K562 (cell line): ENCODE results near the gene SLC35E3. TPM values are rescaled to one million over a fixed set of nuclear protein-coding genes. Genes with fewer than 3 reads are reported as not detected.

ENCODE experiments used
- ATAC-seq: fragments of 200-7000 bp; cut with Tn5 transposase; 3 replicates; pipeline ENCODE4 v1.9.1; 2020; ENCODE audit warnings: moderate library complexity
- BruUV-seq: library from RNA; stranded (reverse); fragments of 400-500 nt; replicated peaks from 2 replicates; lab custom pipeline; 2021; lab: Mats Ljungman, UMichigan
- CTCF ChIA-PET: fragments of 300-600 bp; formaldehyde crosslinking; extraction: SDS; loops from one replicate; lab custom pipeline; 2021; ENCODE audit warnings: low intra/inter-chr PET ratio; lab: Yijun Ruan, JAX
- POLR2A ChIA-PET: fragments of 300-600, 350-650 bp; sonication (Branson Sonifier 250); formaldehyde crosslinking; extraction: SDS; loops from one replicate; lab custom pipeline; 2021; ENCODE audit warnings: antibody characterized with exemption, inconsistent platforms; lab: Yijun Ruan, JAX
- DNase-seq, 4 experiments: peaks; one replicate each; pipeline versions ENCODE4 v3.0.0 to v3.0.0-alpha.2; 2011 to 2018; ENCODE audit warnings: low spot score in 3 of 4, mixed read lengths in 3 of 4; ENCODE audit errors: extremely low read depth in 1 of 4
- FAIRE-seq: peaks from 2 replicates; lab custom pipeline; 2011; peaks lifted over from hg19 to GRCh38; lab: Jason Lieb, UNC
- H2AFZ ChIP-seq: 2 replicates; pipeline ENCODE4 v1.6.0; 2011; ENCODE audit warnings: low read depth, low read length, control low read depth, inconsistent platforms
- H3K27ac ChIP-seq: fragments of 200-600 bp; 3 replicates; pipeline ENCODE4 v1.8.0; 2011; ENCODE audit warnings: low read depth, mild to moderate bottlenecking, control low read depth, inconsistent platforms, low read length, moderate library complexity, mixed read lengths; ENCODE audit errors: extremely low read depth
- H3K27me3 ChIP-seq, 2 experiments: fragments of 300-600 bp in 1 of 2; 2 replicates in 1 of 2; 3 replicates in 1 of 2; pipeline versions ENCODE4 v1.6.0 to v1.8.0; 2011; ENCODE audit warnings: inconsistent platforms in 2 of 2, low read length in 2 of 2, mild to moderate bottlenecking in 1 of 2, mixed read lengths in 1 of 2, moderate library complexity in 1 of 2; ENCODE audit not compliant: control insufficient read depth in 2 of 2, insufficient read depth in 2 of 2
- H3K36me3 ChIP-seq: fragments of 300-600 bp; 3 replicates; pipeline ENCODE4 v1.8.0; 2011; ENCODE audit warnings: mild to moderate bottlenecking, low read length, inconsistent platforms; ENCODE audit not compliant: control insufficient read depth, insufficient read depth
- H3K4me1 ChIP-seq, 2 experiments: fragments of 200-600 bp in 1 of 2; replicated peaks in 1 of 2; 2 replicates in 1 of 2; 3 replicates in 1 of 2; pipeline versions ENCODE4 v1.5.1 to v1.8.0; 2011; ENCODE audit warnings: inconsistent platforms in 2 of 2, low read length in 2 of 2, mild to moderate bottlenecking in 1 of 2, mixed read lengths in 1 of 2, moderate library complexity in 1 of 2; ENCODE audit not compliant: control insufficient read depth in 2 of 2, insufficient read depth in 2 of 2
- H3K4me2 ChIP-seq: 2 replicates; pipeline ENCODE4 v1.6.1; 2011; ENCODE audit warnings: low read length, control low read depth, inconsistent platforms, mixed read lengths; ENCODE audit not compliant: insufficient read depth
- H3K4me3 ChIP-seq: fragments of 200-600 bp; sonication (generic), shearing (Covaris generic); 2 replicates; pipeline ENCODE4 v1.5.1; 2016; ENCODE audit warnings: control low read depth, inconsistent platforms
- H3K79me2 ChIP-seq: fragments of 200-600 bp; 3 replicates; pipeline ENCODE4 v1.8.0; 2011; ENCODE audit warnings: low read length, inconsistent platforms; ENCODE audit not compliant: control insufficient read depth, insufficient read depth
- H3K9ac ChIP-seq, 2 experiments: 2 replicates each; pipeline versions ENCODE4 v1.6.0 to v1.6.1; 2011; ENCODE audit warnings: low read depth in 2 of 2, low read length in 2 of 2, control low read depth in 1 of 2, inconsistent platforms in 1 of 2, mild to moderate bottlenecking in 1 of 2, mixed read lengths in 1 of 2; ENCODE audit not compliant: insufficient read depth in 1 of 2
- H3K9me1 ChIP-seq: one replicate; pipeline ENCODE4 v1.6.0; 2011; ENCODE audit warnings: inconsistent platforms, mild to moderate bottlenecking, low read length, moderate library complexity; ENCODE audit not compliant: control insufficient read depth, insufficient read depth
- H3K9me3 ChIP-seq: replicated peaks from 2 replicates; pipeline ENCODE4 v1.5.1; 2011; ENCODE audit warnings: low read depth, low read length, inconsistent platforms; ENCODE audit not compliant: control insufficient read depth, insufficient read depth
- H4K20me1 ChIP-seq: replicated peaks from 2 replicates; pipeline ENCODE4 v1.6.1; 2011; ENCODE audit warnings: low read length, inconsistent platforms, mixed read lengths; ENCODE audit not compliant: control insufficient read depth, insufficient read depth
- CCAR2 ChIP-seq: fragments of 200-400 bp; formaldehyde crosslinking; IDR thresholded peaks from 2 replicates; pipeline ENCODE4 v1.6.1; 2017; ENCODE audit warnings: mild to moderate bottlenecking, low read depth, low read length
- FOXA1 ChIP-seq: fragments of 450-650 bp; IDR thresholded peaks from 2 replicates; pipeline ENCODE4 v1.6.1; 2016; ENCODE audit warnings: mild to moderate bottlenecking, borderline replicate concordance
- HMG20A ChIP-seq: fragments of 450-650 bp; formaldehyde crosslinking; conservative IDR thresholded peaks from 2 replicates; pipeline ENCODE4 v1.4.0; 2020; ENCODE audit warnings: mild to moderate bottlenecking, mixed read lengths
- NCOA2 ChIP-seq, 2 experiments: fragments of 450-650 bp; IDR thresholded peaks; 2 replicates each; pipeline ENCODE4 v1.6.1; 2018; ENCODE audit warnings: mild to moderate bottlenecking in 2 of 2, moderate library complexity in 1 of 2; ENCODE audit not compliant: partially characterized antibody in 2 of 2
- NFE2 ChIP-seq: IDR thresholded peaks from 2 replicates; pipeline ENCODE4 v1.6.1; 2014; ENCODE audit warnings: antibody characterized with exemption, low read depth
- POLR2H ChIP-seq: IDR thresholded peaks from 2 replicates; pipeline ENCODE4 v1.6.1; 2016; ENCODE audit warnings: missing genetic modification characterization, low read depth, mild to moderate bottlenecking, control low read depth, missing compliant biosample characterization, moderate library complexity
- TEAD2 ChIP-seq: fragments of 450-650 bp; IDR thresholded peaks from 2 replicates; pipeline ENCODE4 v1.6.1; 2016; ENCODE audit warnings: missing genetic modification characterization, control low read depth, missing compliant biosample characterization
- ZNF197 ChIP-seq: fragments of 200-800 bp; sonication (Bioruptor generic); IDR thresholded peaks from 2 replicates; pipeline ENCODE4 v1.6.1; 2016; ENCODE audit warnings: low read depth, missing genetic modification characterization, missing compliant biosample characterization
- ZNF592 ChIP-seq: fragments of 450-650 bp; IDR thresholded peaks from 2 replicates; pipeline ENCODE4 v1.6.1; 2017; ENCODE audit warnings: antibody characterized with exemption, mild to moderate bottlenecking
- ZNF766 ChIP-seq: fragments of 200-800 bp; sonication (Bioruptor generic); conservative IDR thresholded peaks from 2 replicates; pipeline ENCODE4 v1.6.1; 2016; ENCODE audit warnings: missing genetic modification characterization, missing compliant biosample characterization
- WGBS: fragments of 100-300 bp; shearing (Covaris generic); methylation state at CpG from one replicate; pipeline ENCODE4 v1.1.6; 2016; ENCODE audit warnings: low coverage, mixed read lengths; ENCODE audit not compliant: insufficient coverage; ENCODE audit errors: missing lambda C conversion rate; 5-methylcytosine and 5-hydroxymethylcytosine counted together
- in situ Hi-C: fragments of 300-500 bp; cut with MboI; formaldehyde crosslinking; loops from 4 replicates; pipeline ENCODE4 v1.15.0; 2018; ENCODE audit warnings: inconsistent platforms, mixed read lengths
- intact Hi-C: fragments of 100-400 bp; cut with micrococcal nuclease; formaldehyde crosslinking; loops from 2 replicates; pipeline ENCODE4 v1.14.2; 2022
- polyA plus RNA-seq, 8 experiments: library from polyadenylated mRNA; depleted of rRNA in 4 of 8; stranded (reverse) in 5 of 8; unstranded in 3 of 8; fragments of >200 nt; fragmentation: Nextera tagmentation in 2 of 8; fragmentation: Illumina TruSeq in 1 of 8; extraction: Ambion mirVana in 2 of 8; extraction: Trizol in 1 of 8; gene quantifications; 2 replicates each; pipeline versions ENCODE4 v1.2.1 to v1.2.3, GENCODE V29; 2011 to 2014; ENCODE audit warnings: inconsistent platforms in 1 of 8, missing spikeins in 1 of 8
- total RNA-seq, 7 experiments: library from RNA; depleted of rRNA in 6 of 7; stranded (reverse); fragments of >200 nt in 6 of 7; fragmentation: Illumina TruSeq in 2 of 7; extraction: Trizol in 2 of 7; gene quantifications; 2 replicates each; pipeline versions ENCODE4 v1.2.1 to v1.2.3, GENCODE V29; 2011 to 2021; ENCODE audit warnings: low replicate concordance in 1 of 7
- TF ChIP-seq, protein P1 (sequence below): fragments of 450-650 bp; IDR thresholded peaks from 2 replicates; pipeline ENCODE4 v1.6.1; 2018; ENCODE audit not compliant: partially characterized antibody
- TF ChIP-seq, protein P2 (sequence below): fragments of 250-450 bp; sonication (Bioruptor Pico); IDR thresholded peaks from 2 replicates; pipeline ENCODE4 v1.8.0; 2021; ENCODE audit warnings: mild to moderate bottlenecking, moderate library complexity

SLC35E3 gene
- total and polyA plus RNA-seq, 9 of the 15 experiments (the other 6 are each of a cell fraction or from before 2014, with no cell fraction given) = 1.2 to 5.9 (median 3.8) TPM

GRCh38 chr12:68745376-68745903 is 536 bp upstream of the SLC35E3 start:
- Histone ChIP-seq H3K4me3 (peak overlapping the region; percentile 66), H3K9ac (peak overlapping the region; percentile 76 to 96; a peak in 3 of 4 replicates), H3K9me3 (no peaks in the 10 kb centered on the region), H3K4me1 (peaks cover 2 to 7% of the 10 kb centered on the region in 2 experiments; a peak in 2 of 5 replicates), H3K9me1 (no peaks in the 10 kb centered on the region), H3K4me2 (peak overlapping the region; percentile 94), H3K79me2 (peaks cover 19% of the 10 kb centered on the region), H4K20me1 (no peaks in the 10 kb centered on the region), H3K27me3 (no peaks in the 10 kb centered on the region), H2AFZ (peak overlapping the region; percentile 81), H3K27ac (peak overlapping the region; percentile 62), H3K36me3 (peaks cover 30% of the 10 kb centered on the region)
- in situ Hi-C loops = no loop called here
- WGBS = 18% methylated on average over 9 of the region's 9 CpGs
- peak in 1 of 4 experiments; percentile 14 for DNase-seq
- ChIA-PET CTCF (no interaction called here), POLR2A (interaction anchor here (0.6 to 2.3 kb wide), 10 partner anchors 9 to 1163 kb away, joined by 3 to 21 read pairs (median 4); partner anchors contain the start of genes MDM2 and NUP107)
- FAIRE-seq = no peak
- ATAC-seq = peak; percentile 5; the same call in 1 of the 3 replicates
- TSS peak; percentile 78 for BruUV-seq
- intact Hi-C loops = no loop called here
- peak; percentile 65; the same call in 1 of the 2 replicates for TF ChIP-seq ZNF197 (CRISPR knock-in tag)
- TF ChIP-seq FOXA1 = no peak
- TF ChIP-seq ZNF592 = peak; percentile 30; the same call in 1 of the 2 replicates
- TF ChIP-seq NFE2 = peak; percentile 61; the same call in 1 of the 2 replicates
- TF ChIP-seq ZNF766 = peak; percentile 56; the same call in 1 of the 2 replicates
- no peak for TF ChIP-seq HMG20A
- 0 out of 2 replicates have a peak, but pooled peaks have one; percentile 39 for TF ChIP-seq TEAD2
- TF ChIP-seq NCOA2 (IDR thresholded peaks at IDR 0.05; ENCODE audit: partially characterized antibody in 2 of 2) = peak in 1 of 2 experiments; percentile 85
- TF ChIP-seq CCAR2 = no peak
- peak; percentile 37; the same call in 1 of the 2 replicates for TF ChIP-seq POLR2H (tag)
- TF ChIP-seq, protein P1, sequence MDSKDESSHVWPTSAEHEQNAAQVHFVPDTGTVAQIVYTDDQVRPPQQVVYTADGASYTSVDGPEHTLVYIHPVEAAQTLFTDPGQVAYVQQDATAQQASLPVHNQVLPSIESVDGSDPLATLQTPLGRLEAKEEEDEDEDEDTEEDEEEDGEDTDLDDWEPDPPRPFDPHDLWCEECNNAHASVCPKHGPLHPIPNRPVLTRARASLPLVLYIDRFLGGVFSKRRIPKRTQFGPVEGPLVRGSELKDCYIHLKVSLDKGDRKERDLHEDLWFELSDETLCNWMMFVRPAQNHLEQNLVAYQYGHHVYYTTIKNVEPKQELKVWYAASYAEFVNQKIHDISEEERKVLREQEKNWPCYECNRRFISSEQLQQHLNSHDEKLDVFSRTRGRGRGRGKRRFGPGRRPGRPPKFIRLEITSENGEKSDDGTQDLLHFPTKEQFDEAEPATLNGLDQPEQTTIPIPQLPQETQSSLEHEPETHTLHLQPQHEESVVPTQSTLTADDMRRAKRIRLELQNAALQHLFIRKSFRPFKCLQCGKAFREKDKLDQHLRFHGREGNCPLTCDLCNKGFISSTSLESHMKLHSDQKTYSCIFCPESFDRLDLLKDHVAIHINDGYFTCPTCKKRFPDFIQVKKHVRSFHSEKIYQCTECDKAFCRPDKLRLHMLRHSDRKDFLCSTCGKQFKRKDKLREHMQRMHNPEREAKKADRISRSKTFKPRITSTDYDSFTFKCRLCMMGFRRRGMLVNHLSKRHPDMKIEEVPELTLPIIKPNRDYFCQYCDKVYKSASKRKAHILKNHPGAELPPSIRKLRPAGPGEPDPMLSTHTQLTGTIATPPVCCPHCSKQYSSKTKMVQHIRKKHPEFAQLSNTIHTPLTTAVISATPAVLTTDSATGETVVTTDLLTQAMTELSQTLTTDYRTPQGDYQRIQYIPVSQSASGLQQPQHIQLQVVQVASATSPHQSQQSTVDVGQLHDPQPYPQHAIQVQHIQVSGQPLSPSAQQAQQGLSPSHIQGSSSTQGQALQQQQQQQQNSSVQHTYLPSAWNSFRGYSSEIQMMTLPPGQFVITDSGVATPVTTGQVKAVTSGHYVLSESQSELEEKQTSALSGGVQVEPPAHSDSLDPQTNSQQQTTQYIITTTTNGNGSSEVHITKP = peak; percentile 77
- TF ChIP-seq, protein P2, sequence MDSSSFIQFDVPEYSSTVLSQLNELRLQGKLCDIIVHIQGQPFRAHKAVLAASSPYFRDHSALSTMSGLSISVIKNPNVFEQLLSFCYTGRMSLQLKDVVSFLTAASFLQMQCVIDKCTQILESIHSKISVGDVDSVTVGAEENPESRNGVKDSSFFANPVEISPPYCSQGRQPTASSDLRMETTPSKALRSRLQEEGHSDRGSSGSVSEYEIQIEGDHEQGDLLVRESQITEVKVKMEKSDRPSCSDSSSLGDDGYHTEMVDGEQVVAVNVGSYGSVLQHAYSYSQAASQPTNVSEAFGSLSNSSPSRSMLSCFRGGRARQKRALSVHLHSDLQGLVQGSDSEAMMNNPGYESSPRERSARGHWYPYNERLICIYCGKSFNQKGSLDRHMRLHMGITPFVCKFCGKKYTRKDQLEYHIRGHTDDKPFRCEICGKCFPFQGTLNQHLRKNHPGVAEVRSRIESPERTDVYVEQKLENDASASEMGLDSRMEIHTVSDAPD = 0 out of 2 replicates have a peak, but pooled peaks have one; percentile 7
